Measurements from ENCODE around the gene SNRNP200.

The SNRNP200 gene

GRCh38 chr2:96241900-96242611 lies 63.3 kb downstream of the SNRNP200 start:
- no peak overlapping the region for H3K27ac ChIP-seq
- TF ChIP-seq CTCF (IDR thresholded peaks at IDR 0.05) (no peak), ZFX (IDR thresholded peaks at IDR 0.05; ENCODE audit: borderline replicate concordance) (no peak)

- H3K27ac ChIP-seq: no peak overlapping the region
Observed at GRCh38 chr2:96241227-96241626, 64.1 kb downstream of the SNRNP200 start.

DNA sequence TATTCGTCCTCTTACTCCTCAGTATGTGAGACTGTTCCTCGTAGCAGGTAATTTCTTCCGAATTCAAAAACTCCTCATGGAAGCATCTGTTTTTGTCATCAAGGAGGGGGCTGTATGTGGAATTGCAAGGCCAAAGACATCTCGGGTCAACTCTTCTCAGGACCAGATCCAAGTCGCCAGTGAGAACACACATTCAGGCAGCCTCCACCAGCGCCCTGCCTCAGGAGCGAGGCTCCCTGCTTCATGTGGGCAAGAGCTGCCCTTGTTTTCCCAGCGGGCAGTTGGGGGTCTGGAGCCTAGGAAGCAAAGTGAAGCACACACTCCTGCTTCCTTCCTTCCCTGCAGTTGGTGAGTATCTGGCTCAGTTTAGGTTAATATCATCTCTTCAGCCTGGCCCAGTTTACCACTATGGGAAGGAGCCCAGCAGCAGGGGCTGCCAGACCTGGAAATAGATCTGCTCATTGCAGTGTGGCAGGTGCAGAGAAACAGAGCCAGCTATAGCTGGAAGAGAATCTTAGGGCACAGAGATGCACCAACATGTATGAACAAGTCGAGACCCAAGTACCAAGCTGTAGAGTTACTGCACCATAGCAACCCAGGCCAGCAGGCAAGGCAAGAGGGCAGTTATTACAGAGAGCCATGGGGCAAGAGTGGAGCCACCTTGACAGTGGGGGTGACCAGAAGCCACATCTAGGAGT lies 64.9 kb downstream of the SNRNP200 start:
- no peak for TF ChIP-seq CTCF (IDR thresholded peaks at IDR 0.05)
- no peak for TF ChIP-seq ZFX (IDR thresholded peaks at IDR 0.05; ENCODE audit: borderline replicate concordance)
- no peak overlapping the region for H3K27ac ChIP-seq

More at GRCh38 chr2:96241227-96241626, 64.1 kb downstream of the SNRNP200 start:
- TF ChIP-seq CTCF (IDR thresholded peaks at IDR 0.05): no peak
- no peak for TF ChIP-seq ZFX (IDR thresholded peaks at IDR 0.05; ENCODE audit: borderline replicate concordance)

DNA sequence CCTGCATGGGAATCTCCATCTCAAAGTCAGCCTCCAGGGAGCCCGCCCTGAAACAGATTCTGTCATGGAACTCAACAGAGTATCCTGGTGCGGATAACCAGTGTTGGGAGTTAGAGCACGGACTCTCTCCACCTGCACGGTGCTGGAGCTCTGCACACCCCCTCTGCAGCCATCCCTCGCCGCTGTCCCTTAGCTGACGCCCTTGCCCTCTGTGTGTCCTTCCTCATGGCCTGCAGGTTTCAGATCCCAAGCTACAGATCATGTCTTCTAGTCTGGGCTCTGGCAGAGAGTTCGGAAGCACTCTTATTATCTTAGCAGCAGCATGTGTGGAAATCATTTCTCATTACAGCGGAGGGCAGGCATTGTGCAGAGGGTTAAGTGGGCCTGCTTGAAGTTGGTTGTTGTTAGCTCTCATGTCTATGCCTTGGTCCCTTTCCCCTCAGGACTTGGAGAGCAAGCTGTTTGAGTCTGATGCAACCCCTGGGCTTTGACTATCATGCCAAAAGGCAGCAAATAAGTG lies 65.5 kb downstream of the SNRNP200 start:
- H3K27ac ChIP-seq: no peak overlapping the region
- TF ChIP-seq ZFX (IDR thresholded peaks at IDR 0.05; ENCODE audit: borderline replicate concordance): no peak
- TF ChIP-seq CTCF (IDR thresholded peaks at IDR 0.05): no peak

DNA sequence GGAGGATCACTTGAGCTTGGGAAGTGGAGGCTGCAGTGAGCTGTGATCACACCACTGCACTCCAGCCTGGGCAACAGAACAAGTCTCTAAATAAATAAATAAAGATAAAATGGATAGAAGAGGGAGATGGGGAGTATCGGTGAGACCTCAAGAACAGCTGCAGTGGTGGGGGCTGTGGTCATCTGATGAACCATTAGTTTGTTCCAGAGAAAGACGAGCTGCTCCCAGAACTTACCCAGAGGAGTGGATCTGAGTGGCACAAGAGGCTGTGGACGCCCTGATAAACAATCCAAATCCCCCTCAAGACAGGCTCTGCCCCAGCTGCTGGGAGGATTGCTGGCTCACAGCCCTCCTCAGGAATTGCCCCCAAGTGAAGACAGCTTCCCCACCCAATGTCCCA lies 66.3 kb downstream of the SNRNP200 start:
- H3K27ac ChIP-seq: no peak overlapping the region
- TF ChIP-seq ZFX (IDR thresholded peaks at IDR 0.05; ENCODE audit: borderline replicate concordance) (no peak), CTCF (IDR thresholded peaks at IDR 0.05) (no peak)

GRCh38 chr2:96238266-96238665 lies 67.1 kb downstream of the SNRNP200 start:
- TF ChIP-seq ZFX (IDR thresholded peaks at IDR 0.05; ENCODE audit: borderline replicate concordance) (no peak), CTCF (IDR thresholded peaks at IDR 0.05) (no peak)
- H3K27ac ChIP-seq: no peak overlapping the region

DNA sequence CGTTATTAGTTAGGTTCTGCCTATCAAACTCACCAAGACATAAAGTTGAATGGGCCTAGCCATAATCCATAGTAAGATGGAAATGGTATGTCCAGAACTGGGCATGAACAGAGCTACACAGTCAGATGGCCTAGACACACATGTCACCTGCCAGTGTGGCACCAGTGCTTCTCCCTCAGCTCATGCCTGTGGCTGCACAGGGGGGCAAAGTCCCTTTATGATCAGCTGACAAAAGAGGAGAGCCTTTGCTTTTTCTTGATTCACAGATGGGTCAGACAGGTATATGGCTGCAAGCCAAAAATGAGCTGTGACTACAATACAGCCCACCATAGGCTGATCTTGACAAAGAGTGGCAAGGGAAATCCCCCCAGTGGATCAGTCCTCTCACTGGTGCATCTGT lies 68.5 kb downstream of the SNRNP200 start:
- no peak for TF ChIP-seq ZFX (IDR thresholded peaks at IDR 0.05; ENCODE audit: borderline replicate concordance)
- H3K27ac ChIP-seq: no peak overlapping the region

All from 22Rv1 (cell line).